ENCODE measurements around the gene NUB1. TPM values are rescaled to one million over a fixed set of nuclear protein-coding genes. Genes with fewer than 3 reads are reported as not detected.

NUB1 gene
- polyA plus RNA-seq, 1 of the 3 experiments (the other 2 are of a cell fraction) = 54.0 TPM

GRCh38 chr7:151394076-151395035 is 52.7 kb downstream of the NUB1 start:
- WGBS (ENCODE audit: low lambda C conversion rate) = 86% methylated on average over 35 of the region's 35 CpGs
- no peaks in the 10 kb centered on the region for H3K36me3 ChIP-seq (replicated peaks in 1 of 2; ENCODE audit: control insufficient read depth in 1 of 2, insufficient read depth in 2 of 2, low read length in 1 of 2)
- H3K9ac ChIP-seq = no peak overlapping the region
- H3K9me3 ChIP-seq = no peaks in the 10 kb centered on the region
- peaks cover 6% of the 10 kb centered on the region; the same call in 1 of the 2 replicates for H3K27me3 ChIP-seq (ENCODE audit: insufficient read depth)
- no peaks in the 10 kb centered on the region for H3K4me1 ChIP-seq (ENCODE audit: control insufficient read depth in 1 of 2, insufficient read depth in 2 of 2, low read depth in 1 of 2, low read length in 1 of 2)
- no peak for DNase-seq
- H3K4me2 ChIP-seq = no peak overlapping the region
- H3K4me3 ChIP-seq (ENCODE audit: low read depth in 2 of 2, low read length in 1 of 2) = no peak overlapping the region
- no peaks in the 10 kb centered on the region for H3F3A ChIP-seq (replicated peaks; ENCODE audit: insufficient read depth)
- H3K27ac ChIP-seq (ENCODE audit: low read depth in 2 of 2, low read length in 1 of 2) = no peak overlapping the region
- no peaks in the 10 kb centered on the region for H3K79me2 ChIP-seq (ENCODE audit: insufficient read depth)
- CTCF ChIA-PET = interaction anchor here (1.0 to 1.5 kb wide), 5 partner anchors 15 to 365 kb away, joined by 3 to 7 read pairs (median 4); partner anchors contain the start of gene WDR86
- no peaks in the 10 kb centered on the region for H3K9me2 ChIP-seq
- no peaks in the 10 kb centered on the region for H4K20me1 ChIP-seq (ENCODE audit: insufficient read depth)
- H2AFZ ChIP-seq (ENCODE audit: low read depth) = no peak overlapping the region
- TF ChIP-seq MAX (IDR thresholded peaks at IDR 0.05; ENCODE audit: low read depth) (no peak), ELF1 (IDR thresholded peaks at IDR 0.05) (no peak), TEAD4 (IDR thresholded peaks at IDR 0.05; ENCODE audit: borderline replicate concordance, insufficient read depth) (no peak), JUND (IDR thresholded peaks at IDR 0.05) (no peak), RAD21 (IDR thresholded peaks at IDR 0.05; ENCODE audit: low read length) (no peak), RFX5 (IDR thresholded peaks at IDR 0.05; ENCODE audit: low read length) (no peak)
- TF ChIP-seq, protein P1, sequence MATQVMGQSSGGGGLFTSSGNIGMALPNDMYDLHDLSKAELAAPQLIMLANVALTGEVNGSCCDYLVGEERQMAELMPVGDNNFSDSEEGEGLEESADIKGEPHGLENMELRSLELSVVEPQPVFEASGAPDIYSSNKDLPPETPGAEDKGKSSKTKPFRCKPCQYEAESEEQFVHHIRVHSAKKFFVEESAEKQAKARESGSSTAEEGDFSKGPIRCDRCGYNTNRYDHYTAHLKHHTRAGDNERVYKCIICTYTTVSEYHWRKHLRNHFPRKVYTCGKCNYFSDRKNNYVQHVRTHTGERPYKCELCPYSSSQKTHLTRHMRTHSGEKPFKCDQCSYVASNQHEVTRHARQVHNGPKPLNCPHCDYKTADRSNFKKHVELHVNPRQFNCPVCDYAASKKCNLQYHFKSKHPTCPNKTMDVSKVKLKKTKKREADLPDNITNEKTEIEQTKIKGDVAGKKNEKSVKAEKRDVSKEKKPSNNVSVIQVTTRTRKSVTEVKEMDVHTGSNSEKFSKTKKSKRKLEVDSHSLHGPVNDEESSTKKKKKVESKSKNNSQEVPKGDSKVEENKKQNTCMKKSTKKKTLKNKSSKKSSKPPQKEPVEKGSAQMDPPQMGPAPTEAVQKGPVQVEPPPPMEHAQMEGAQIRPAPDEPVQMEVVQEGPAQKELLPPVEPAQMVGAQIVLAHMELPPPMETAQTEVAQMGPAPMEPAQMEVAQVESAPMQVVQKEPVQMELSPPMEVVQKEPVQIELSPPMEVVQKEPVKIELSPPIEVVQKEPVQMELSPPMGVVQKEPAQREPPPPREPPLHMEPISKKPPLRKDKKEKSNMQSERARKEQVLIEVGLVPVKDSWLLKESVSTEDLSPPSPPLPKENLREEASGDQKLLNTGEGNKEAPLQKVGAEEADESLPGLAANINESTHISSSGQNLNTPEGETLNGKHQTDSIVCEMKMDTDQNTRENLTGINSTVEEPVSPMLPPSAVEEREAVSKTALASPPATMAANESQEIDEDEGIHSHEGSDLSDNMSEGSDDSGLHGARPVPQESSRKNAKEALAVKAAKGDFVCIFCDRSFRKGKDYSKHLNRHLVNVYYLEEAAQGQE (IDR thresholded peaks at IDR 0.05; ENCODE audit: low read depth, low read length) = no peak
- POLR2A ChIA-PET = no interaction called here

DNA sequence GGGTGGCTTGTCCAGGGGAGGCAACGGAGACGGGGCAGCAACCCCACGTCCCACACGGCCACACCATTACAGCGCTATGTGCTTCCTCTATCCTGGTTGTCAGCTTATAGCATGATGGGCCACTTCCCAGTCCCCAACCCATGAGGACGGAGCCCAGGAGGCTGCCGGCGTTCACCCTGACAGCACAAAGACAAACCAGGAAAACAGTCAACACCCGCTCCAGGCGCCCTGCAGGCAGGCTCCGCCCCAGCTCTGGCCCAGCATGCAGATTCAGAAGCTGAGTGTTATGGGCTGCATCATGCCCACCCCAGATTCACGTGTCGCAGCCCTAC is 53.4 kb downstream of the NUB1 start:
- H3K4me3 ChIP-seq (ENCODE audit: low read depth in 2 of 2, low read length in 1 of 2) = no peak overlapping the region
- POLR2A ChIA-PET = no interaction called here
- H4K20me1 ChIP-seq (ENCODE audit: insufficient read depth) = no peaks in the 10 kb centered on the region
- TF ChIP-seq FOSL2 (IDR thresholded peaks at IDR 0.05; ENCODE audit: borderline replicate concordance, low read depth) = no peak
- TF ChIP-seq NFIC (IDR thresholded peaks at IDR 0.05; ENCODE audit: borderline replicate concordance) = no peak
- TF ChIP-seq SMC3 (IDR thresholded peaks at IDR 0.05; ENCODE audit: low read depth, low read length) = no peak
- no peak for TF ChIP-seq NRF1 (IDR thresholded peaks at IDR 0.05; ENCODE audit: low read depth, low read length)
- no peak overlapping the region for H3K27ac ChIP-seq (ENCODE audit: low read depth in 2 of 2, low read length in 1 of 2)
- no peaks in the 10 kb centered on the region for H3K9me3 ChIP-seq
- H3F3A ChIP-seq (replicated peaks; ENCODE audit: insufficient read depth) = no peaks in the 10 kb centered on the region
- no peaks in the 10 kb centered on the region for H3K79me2 ChIP-seq (ENCODE audit: insufficient read depth)
- no peak for DNase-seq
- H3K4me1 ChIP-seq (ENCODE audit: control insufficient read depth in 1 of 2, insufficient read depth in 2 of 2, low read depth in 1 of 2, low read length in 1 of 2) = no peaks in the 10 kb centered on the region
- CTCF ChIA-PET = interaction anchor here (1.5 kb wide), 1 partner anchor 14 kb away, joined by 4 read pairs; the partner anchor contains the start of gene WDR86
- H3K4me2 ChIP-seq = no peak overlapping the region
- H3K36me3 ChIP-seq (replicated peaks in 1 of 2; ENCODE audit: control insufficient read depth in 1 of 2, insufficient read depth in 2 of 2, low read length in 1 of 2) = no peaks in the 10 kb centered on the region
- 90% methylated on average over 10 of the region's 13 CpGs for WGBS (ENCODE audit: low lambda C conversion rate)
- peaks cover 6% of the 10 kb centered on the region; the same call in 1 of the 2 replicates for H3K27me3 ChIP-seq (ENCODE audit: insufficient read depth)
- H3K9me2 ChIP-seq = no peaks in the 10 kb centered on the region
- H2AFZ ChIP-seq (ENCODE audit: low read depth) = no peak overlapping the region
- H3K9ac ChIP-seq = no peak overlapping the region

Measured in SK-N-SH (cell line).